GM23338 (cell line): ENCODE measurements around the gene TPST1. TPM values are rescaled to one million over a fixed set of nuclear protein-coding genes. Genes with fewer than 3 reads are reported as not detected.

Source experiments
- ATAC-seq: fragments of 200-7000 bp; cut with Tn5 transposase; 3 replicates; pipeline ENCODE4 v1.9.1; 2020
- DNase-seq: peaks from one replicate; pipeline ENCODE4 v3.0.0-alpha.2; 2015; ENCODE audit warnings: low spot score
- H2AFZ ChIP-seq: fragments of 200-600 bp; sonication (generic); 2 replicates; pipeline ENCODE4 v1.8.0; 2016; ENCODE audit warnings: antibody characterized with exemption, mild to moderate bottlenecking, moderate library complexity
- H3F3A ChIP-seq: fragments of 200-600 bp; sonication (generic); replicated peaks from 2 replicates; pipeline ENCODE4 v1.8.0; 2017; ENCODE audit warnings: antibody characterized with exemption, mixed run types, low read depth
- H3K27ac ChIP-seq: fragments of 200-600 bp; sonication (generic); 2 replicates; pipeline ENCODE4 v1.6.1; 2016; ENCODE audit warnings: low read depth
- H3K27me3 ChIP-seq: fragments of 200-600 bp; sonication (generic); 2 replicates; pipeline ENCODE4 v1.8.0; 2016; ENCODE audit warnings: mild to moderate bottlenecking, mixed run types, moderate library complexity; ENCODE audit not compliant: insufficient read depth
- H3K36me3 ChIP-seq: fragments of 200-600 bp; sonication (generic); 2 replicates; pipeline ENCODE4 v1.8.0; 2016; ENCODE audit warnings: mild to moderate bottlenecking; ENCODE audit not compliant: insufficient read depth
- H3K4me1 ChIP-seq: fragments of 200-600 bp; sonication (generic); 2 replicates; pipeline ENCODE4 v1.8.0; 2016; ENCODE audit warnings: mild to moderate bottlenecking, moderate library complexity; ENCODE audit not compliant: insufficient read depth
- H3K4me2 ChIP-seq: fragments of 200-600 bp; sonication (generic); 2 replicates; pipeline ENCODE4 v1.7.1; 2017; ENCODE audit warnings: mixed run types
- H3K4me3 ChIP-seq: fragments of 200-600 bp; sonication (generic); 2 replicates; pipeline ENCODE4 v1.6.1; 2016; ENCODE audit warnings: mixed run types
- H3K79me2 ChIP-seq: fragments of 200-600 bp; sonication (generic); replicated peaks from 2 replicates; pipeline ENCODE4 v1.8.0; 2017; ENCODE audit warnings: mild to moderate bottlenecking; ENCODE audit not compliant: insufficient read depth
- H3K9me2 ChIP-seq: fragments of 200-600 bp; sonication (generic); 2 replicates; pipeline ENCODE4 v1.8.0; 2017; ENCODE audit not compliant: insufficient read depth
- H4K20me1 ChIP-seq: fragments of 200-600 bp; sonication (generic); replicated peaks from 2 replicates; pipeline ENCODE4 v1.8.0; 2017; ENCODE audit warnings: mild to moderate bottlenecking; ENCODE audit not compliant: insufficient read depth
- H3K27ac Mint-ChIP-seq: 2 replicates; pipeline ENCODE4 v1.8.0; 2020; ENCODE audit warnings: inconsistent platforms, mild to moderate bottlenecking, moderate library complexity, mixed read lengths
- H3K27me3 Mint-ChIP-seq: 3 replicates; pipeline ENCODE4 v1.8.0; 2022; ENCODE audit warnings: low read depth, mild to moderate bottlenecking, moderate library complexity, mixed read lengths, inconsistent platforms; ENCODE audit not compliant: insufficient read depth, poor library complexity
- H3K36me3 Mint-ChIP-seq: 3 replicates; pipeline ENCODE4 v1.8.0; 2021; ENCODE audit warnings: low read depth, mild to moderate bottlenecking, inconsistent platforms, moderate library complexity, mixed read lengths
- H3K4me1 Mint-ChIP-seq: 3 replicates; pipeline ENCODE4 v1.8.0; 2020; ENCODE audit warnings: mild to moderate bottlenecking, inconsistent platforms, mixed read lengths
- H3K4me3 Mint-ChIP-seq: 3 replicates; pipeline ENCODE4 v1.8.0; 2021; ENCODE audit warnings: moderate library complexity, mild to moderate bottlenecking, inconsistent platforms, mixed read lengths
- H3K9me3 Mint-ChIP-seq: 3 replicates; pipeline ENCODE4 v1.8.0; 2020; ENCODE audit warnings: moderate library complexity, mild to moderate bottlenecking, inconsistent platforms, mixed read lengths
- EZH2phosphoT487 ChIP-seq: fragments of 200-600 bp; sonication (generic); IDR thresholded peaks from one replicate; pipeline ENCODE4 v1.8.1; 2018; ENCODE audit warnings: antibody characterized with exemption; ENCODE audit not compliant: unreplicated experiment
- JUNB ChIP-seq: IDR thresholded peaks from one replicate; pipeline ENCODE4 v1.6.1; 2016; ENCODE audit warnings: antibody characterized with exemption; ENCODE audit not compliant: unreplicated experiment
- NANOG ChIP-seq: IDR thresholded peaks from 2 replicates; pipeline ENCODE4 v1.6.1; 2016; ENCODE audit warnings: antibody characterized with exemption, borderline replicate concordance
- POLR2AphosphoS5 ChIP-seq: IDR thresholded peaks from 2 replicates; pipeline ENCODE4 v1.6.1; 2016; ENCODE audit warnings: antibody characterized with exemption, low read depth
- STAT1 ChIP-seq: IDR thresholded peaks from one replicate; pipeline ENCODE4 v1.6.1; 2016; ENCODE audit warnings: antibody characterized with exemption; ENCODE audit not compliant: unreplicated experiment
- ZNF114 ChIP-seq: fragments of 250-450 bp; sonication (Bioruptor Pico); IDR thresholded peaks from 2 replicates; pipeline ENCODE4 v1.5.0; 2020; ENCODE audit warnings: mild to moderate bottlenecking, moderate library complexity
- ZNF331 ChIP-seq: fragments of 250-450 bp; sonication (Bioruptor Pico); IDR thresholded peaks from 2 replicates; pipeline ENCODE4 v1.5.0; 2020; ENCODE audit warnings: low read depth, mild to moderate bottlenecking, moderate library complexity
- polyA plus RNA-seq: library from polyadenylated mRNA; unstranded; fragments of >200 nt; fragmentation: Nextera tagmentation; extraction: Ambion mirVana; gene quantifications from 2 replicates; pipeline ENCODE4 v1.2.1, GENCODE V29; 2016
- total RNA-seq: library from RNA; depleted of rRNA; stranded (reverse); fragments of >200 nt; shearing (Covaris generic); gene quantifications from 2 replicates; pipeline ENCODE4 v1.2.3, GENCODE V29; 2014
- TF ChIP-seq, protein P1 (sequence below): IDR thresholded peaks from 2 replicates; pipeline ENCODE4 v1.6.1; 2016; ENCODE audit warnings: antibody characterized with exemption
- TF ChIP-seq, protein P2 (sequence below): IDR thresholded peaks from one replicate; pipeline ENCODE4 v1.6.1; 2018; ENCODE audit warnings: antibody characterized with exemption; ENCODE audit not compliant: unreplicated experiment
- TF ChIP-seq, protein P3 (sequence below), 2 experiments: fragments of 200-600 bp in 1 of 2; sonication (generic) in 1 of 2; conservative IDR thresholded peaks; 2 replicates each; pipeline versions ENCODE4 v1.5.1 to v1.6.1; 2016 to 2017; ENCODE audit warnings: antibody characterized with exemption in 2 of 2, low read depth in 2 of 2, mild to moderate bottlenecking in 2 of 2, moderate library complexity in 1 of 2
- TF ChIP-seq, protein P4 (sequence below): fragments of 250-450 bp; sonication (Bioruptor Pico); IDR thresholded peaks from 2 replicates; pipeline ENCODE4 v1.5.0; 2020; ENCODE audit warnings: mild to moderate bottlenecking, moderate library complexity

The TPST1 gene
- total and polyA plus RNA-seq, 2 experiments from 2014 or later: 10.7 to 19.2 TPM

DNA sequence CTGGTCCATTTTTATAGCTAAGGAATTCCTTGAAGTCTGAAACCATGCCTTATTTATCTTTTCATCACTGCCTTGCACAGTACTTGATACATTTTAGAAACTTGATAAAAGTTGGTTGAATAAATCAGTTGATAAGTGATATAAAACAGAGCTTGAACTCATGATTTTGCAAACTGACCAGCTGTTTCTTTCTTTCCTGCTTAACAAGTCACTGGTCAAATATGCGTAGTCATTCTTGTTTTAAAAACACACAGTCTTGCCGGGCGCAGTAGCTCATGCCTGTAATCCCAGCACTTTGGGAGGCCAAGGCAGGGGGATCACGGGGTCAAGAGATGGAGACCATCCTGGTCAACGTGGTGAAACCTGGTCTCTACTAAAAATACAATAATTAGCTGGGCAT lies 6.3 kb downstream of the TPST1 start (continued):
- TF ChIP-seq, protein P1, sequence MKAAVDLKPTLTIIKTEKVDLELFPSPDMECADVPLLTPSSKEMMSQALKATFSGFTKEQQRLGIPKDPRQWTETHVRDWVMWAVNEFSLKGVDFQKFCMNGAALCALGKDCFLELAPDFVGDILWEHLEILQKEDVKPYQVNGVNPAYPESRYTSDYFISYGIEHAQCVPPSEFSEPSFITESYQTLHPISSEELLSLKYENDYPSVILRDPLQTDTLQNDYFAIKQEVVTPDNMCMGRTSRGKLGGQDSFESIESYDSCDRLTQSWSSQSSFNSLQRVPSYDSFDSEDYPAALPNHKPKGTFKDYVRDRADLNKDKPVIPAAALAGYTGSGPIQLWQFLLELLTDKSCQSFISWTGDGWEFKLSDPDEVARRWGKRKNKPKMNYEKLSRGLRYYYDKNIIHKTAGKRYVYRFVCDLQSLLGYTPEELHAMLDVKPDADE: no peak
- TF ChIP-seq, protein P2, sequence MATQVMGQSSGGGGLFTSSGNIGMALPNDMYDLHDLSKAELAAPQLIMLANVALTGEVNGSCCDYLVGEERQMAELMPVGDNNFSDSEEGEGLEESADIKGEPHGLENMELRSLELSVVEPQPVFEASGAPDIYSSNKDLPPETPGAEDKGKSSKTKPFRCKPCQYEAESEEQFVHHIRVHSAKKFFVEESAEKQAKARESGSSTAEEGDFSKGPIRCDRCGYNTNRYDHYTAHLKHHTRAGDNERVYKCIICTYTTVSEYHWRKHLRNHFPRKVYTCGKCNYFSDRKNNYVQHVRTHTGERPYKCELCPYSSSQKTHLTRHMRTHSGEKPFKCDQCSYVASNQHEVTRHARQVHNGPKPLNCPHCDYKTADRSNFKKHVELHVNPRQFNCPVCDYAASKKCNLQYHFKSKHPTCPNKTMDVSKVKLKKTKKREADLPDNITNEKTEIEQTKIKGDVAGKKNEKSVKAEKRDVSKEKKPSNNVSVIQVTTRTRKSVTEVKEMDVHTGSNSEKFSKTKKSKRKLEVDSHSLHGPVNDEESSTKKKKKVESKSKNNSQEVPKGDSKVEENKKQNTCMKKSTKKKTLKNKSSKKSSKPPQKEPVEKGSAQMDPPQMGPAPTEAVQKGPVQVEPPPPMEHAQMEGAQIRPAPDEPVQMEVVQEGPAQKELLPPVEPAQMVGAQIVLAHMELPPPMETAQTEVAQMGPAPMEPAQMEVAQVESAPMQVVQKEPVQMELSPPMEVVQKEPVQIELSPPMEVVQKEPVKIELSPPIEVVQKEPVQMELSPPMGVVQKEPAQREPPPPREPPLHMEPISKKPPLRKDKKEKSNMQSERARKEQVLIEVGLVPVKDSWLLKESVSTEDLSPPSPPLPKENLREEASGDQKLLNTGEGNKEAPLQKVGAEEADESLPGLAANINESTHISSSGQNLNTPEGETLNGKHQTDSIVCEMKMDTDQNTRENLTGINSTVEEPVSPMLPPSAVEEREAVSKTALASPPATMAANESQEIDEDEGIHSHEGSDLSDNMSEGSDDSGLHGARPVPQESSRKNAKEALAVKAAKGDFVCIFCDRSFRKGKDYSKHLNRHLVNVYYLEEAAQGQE: no peak
- TF ChIP-seq STAT1 (no peak), EZH2phosphoT487 (no peak), ZNF331 (CRISPR knock-in tag) (no peak)
- TF ChIP-seq, protein P3, sequence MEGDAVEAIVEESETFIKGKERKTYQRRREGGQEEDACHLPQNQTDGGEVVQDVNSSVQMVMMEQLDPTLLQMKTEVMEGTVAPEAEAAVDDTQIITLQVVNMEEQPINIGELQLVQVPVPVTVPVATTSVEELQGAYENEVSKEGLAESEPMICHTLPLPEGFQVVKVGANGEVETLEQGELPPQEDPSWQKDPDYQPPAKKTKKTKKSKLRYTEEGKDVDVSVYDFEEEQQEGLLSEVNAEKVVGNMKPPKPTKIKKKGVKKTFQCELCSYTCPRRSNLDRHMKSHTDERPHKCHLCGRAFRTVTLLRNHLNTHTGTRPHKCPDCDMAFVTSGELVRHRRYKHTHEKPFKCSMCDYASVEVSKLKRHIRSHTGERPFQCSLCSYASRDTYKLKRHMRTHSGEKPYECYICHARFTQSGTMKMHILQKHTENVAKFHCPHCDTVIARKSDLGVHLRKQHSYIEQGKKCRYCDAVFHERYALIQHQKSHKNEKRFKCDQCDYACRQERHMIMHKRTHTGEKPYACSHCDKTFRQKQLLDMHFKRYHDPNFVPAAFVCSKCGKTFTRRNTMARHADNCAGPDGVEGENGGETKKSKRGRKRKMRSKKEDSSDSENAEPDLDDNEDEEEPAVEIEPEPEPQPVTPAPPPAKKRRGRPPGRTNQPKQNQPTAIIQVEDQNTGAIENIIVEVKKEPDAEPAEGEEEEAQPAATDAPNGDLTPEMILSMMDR (conservative IDR thresholded peaks at IDR 0.05; ENCODE audit: low read depth in 2 of 2): no peak

DNA sequence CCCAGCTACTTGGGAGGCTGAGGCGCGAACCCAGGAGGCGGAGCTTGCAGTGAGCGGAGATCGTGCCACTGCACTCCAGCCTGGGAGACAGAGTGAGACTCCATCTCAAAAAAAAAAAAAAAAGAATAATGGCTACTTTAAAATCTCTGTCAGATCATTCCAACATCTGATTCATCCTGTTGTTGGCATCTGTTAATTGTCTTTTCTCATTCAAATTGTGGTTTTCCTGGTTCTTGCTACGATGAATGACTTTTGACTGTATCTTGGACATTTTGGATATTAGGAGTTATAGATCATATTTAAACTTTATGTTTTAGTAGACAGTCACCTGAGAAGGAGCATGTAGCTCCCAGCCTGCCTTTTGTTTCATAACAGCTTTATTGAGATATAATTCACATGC lies 8.5 kb downstream of the TPST1 start:
- H3K27me3 ChIP-seq: no peaks in the 10 kb centered on the region
- DNase-seq (no peak), ATAC-seq (no peak)
- H3K9me2 ChIP-seq: no peaks in the 10 kb centered on the region
- no peak overlapping the region for H3K4me2 ChIP-seq
- H3K4me1 Mint-ChIP-seq: no peaks in the 10 kb centered on the region
- H3K79me2 ChIP-seq: peaks cover 45% of the 10 kb centered on the region
- peaks cover 5% of the 10 kb centered on the region; the same call in 1 of the 3 replicates for H3K36me3 Mint-ChIP-seq
- no peak overlapping the region for H3K4me3 Mint-ChIP-seq
- no peak overlapping the region for H2AFZ ChIP-seq
- peaks cover 1% of the 10 kb centered on the region for H3K27me3 Mint-ChIP-seq
- H4K20me1 ChIP-seq: peaks cover 6% of the 10 kb centered on the region
- no peaks in the 10 kb centered on the region for H3K36me3 ChIP-seq
- no peaks in the 10 kb centered on the region for H3K9me3 Mint-ChIP-seq
- H3K27ac ChIP-seq: no peak overlapping the region
- H3K4me3 ChIP-seq: no peak overlapping the region
- no peaks in the 10 kb centered on the region for H3K4me1 ChIP-seq
- no peak overlapping the region for H3K27ac Mint-ChIP-seq
- H3F3A ChIP-seq: no peaks in the 10 kb centered on the region
- TF ChIP-seq JUNB (no peak), NANOG (no peak), POLR2AphosphoS5 (no peak), STAT1 (no peak), ZNF331 (CRISPR knock-in tag) (no peak), ZNF114 (CRISPR knock-in tag) (no peak)
- TF ChIP-seq, protein P4, sequence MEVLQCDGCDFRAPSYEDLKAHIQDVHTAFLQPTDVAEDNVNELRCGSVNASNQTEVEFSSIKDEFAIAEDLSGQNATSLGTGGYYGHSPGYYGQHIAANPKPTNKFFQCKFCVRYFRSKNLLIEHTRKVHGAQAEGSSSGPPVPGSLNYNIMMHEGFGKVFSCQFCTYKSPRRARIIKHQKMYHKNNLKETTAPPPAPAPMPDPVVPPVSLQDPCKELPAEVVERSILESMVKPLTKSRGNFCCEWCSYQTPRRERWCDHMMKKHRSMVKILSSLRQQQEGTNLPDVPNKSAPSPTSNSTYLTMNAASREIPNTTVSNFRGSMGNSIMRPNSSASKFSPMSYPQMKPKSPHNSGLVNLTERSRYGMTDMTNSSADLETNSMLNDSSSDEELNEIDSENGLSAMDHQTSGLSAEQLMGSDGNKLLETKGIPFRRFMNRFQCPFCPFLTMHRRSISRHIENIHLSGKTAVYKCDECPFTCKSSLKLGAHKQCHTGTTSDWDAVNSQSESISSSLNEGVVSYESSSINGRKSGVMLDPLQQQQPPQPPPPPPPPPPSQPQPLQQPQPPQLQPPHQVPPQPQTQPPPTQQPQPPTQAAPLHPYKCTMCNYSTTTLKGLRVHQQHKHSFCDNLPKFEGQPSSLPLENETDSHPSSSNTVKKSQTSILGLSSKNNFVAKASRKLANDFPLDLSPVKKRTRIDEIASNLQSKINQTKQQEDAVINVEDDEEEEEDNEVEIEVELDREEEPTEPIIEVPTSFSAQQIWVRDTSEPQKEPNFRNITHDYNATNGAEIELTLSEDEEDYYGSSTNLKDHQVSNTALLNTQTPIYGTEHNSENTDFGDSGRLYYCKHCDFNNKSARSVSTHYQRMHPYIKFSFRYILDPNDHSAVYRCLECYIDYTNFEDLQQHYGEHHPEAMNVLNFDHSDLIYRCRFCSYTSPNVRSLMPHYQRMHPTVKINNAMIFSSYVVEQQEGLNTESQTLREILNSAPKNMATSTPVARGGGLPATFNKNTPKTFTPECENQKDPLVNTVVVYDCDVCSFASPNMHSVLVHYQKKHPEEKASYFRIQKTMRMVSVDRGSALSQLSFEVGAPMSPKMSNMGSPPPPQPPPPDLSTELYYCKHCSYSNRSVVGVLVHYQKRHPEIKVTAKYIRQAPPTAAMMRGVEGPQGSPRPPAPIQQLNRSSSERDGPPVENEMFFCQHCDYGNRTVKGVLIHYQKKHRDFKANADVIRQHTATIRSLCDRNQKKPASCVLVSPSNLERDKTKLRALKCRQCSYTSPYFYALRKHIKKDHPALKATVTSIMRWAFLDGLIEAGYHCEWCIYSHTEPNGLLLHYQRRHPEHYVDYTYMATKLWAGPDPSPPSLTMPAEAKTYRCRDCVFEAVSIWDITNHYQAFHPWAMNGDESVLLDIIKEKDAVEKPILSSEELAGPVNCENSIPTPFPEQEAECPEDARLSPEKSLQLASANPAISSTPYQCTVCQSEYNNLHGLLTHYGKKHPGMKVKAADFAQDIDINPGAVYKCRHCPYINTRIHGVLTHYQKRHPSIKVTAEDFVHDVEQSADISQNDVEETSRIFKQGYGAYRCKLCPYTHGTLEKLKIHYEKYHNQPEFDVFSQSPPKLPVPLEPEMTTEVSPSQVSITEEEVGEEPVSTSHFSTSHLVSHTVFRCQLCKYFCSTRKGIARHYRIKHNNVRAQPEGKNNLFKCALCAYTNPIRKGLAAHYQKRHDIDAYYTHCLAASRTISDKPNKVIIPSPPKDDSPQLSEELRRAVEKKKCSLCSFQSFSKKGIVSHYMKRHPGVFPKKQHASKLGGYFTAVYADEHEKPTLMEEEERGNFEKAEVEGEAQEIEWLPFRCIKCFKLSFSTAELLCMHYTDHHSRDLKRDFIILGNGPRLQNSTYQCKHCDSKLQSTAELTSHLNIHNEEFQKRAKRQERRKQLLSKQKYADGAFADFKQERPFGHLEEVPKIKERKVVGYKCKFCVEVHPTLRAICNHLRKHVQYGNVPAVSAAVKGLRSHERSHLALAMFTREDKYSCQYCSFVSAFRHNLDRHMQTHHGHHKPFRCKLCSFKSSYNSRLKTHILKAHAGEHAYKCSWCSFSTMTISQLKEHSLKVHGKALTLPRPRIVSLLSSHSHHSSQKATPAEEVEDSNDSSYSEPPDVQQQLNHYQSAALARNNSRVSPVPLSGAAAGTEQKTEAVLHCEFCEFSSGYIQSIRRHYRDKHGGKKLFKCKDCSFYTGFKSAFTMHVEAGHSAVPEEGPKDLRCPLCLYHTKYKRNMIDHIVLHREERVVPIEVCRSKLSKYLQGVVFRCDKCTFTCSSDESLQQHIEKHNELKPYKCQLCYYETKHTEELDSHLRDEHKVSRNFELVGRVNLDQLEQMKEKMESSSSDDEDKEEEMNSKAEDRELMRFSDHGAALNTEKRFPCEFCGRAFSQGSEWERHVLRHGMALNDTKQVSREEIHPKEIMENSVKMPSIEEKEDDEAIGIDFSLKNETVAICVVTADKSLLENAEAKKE (CRISPR knock-in tag): no peak
- TF ChIP-seq, protein P1: no peak
